Activated T-cell treated with anti-CD3 and anti-CD28 coated beads for 1 hour (primary cell): ENCODE measurements around the gene LRPPRC.
"Not testable (repeated sequence)": the region's sequence is repeated elsewhere in the genome, so short reads cannot be mapped to it uniquely, and the experiment has no call there.

ENCODE experiments used
- DNase-seq: peaks from one replicate; pipeline ENCODE4 v3.0.0-alpha.2; 2020; ENCODE audit warnings: low read depth

LRPPRC gene

DNA sequence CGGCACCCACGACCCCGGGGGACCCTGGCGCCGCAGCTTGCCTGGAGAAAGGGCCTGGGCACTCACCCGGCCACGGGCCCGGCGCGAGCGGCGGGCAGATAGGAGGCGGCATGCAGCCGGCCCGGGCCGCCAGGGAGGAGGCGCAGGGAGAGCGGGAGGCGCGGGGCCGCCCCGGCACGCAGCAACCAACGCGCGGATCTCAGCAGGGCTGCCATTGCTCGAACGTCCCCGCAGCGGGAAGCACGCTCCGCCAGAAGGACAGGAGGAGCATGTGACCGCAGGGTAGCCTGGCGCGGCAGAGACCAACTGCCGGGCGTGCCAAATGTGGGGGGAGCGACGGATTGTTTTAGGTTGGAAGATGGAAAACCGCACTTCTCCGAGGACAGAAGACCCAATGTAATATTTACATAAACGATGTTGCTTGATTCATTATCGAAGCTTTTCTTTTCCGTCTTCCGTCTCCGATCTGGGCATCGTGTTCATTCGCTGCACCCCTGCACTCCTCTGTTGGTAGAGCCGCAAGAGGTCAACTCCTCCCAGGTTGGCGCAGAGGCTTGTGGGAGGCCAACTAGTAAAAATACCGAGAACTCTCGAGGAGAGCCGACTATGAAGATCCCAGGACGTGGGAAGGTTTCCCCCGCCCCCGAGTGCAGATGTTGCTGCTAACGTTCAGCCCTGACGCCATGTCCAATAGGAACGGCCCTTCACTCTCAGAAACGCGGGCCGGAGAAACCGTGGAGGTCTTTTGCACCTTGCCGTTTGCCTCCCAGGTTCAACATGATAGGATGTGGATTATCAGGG is at the start of gene LRPPRC:
Gene LRPPRC (minus strand): TSS at position 257 of the 801 bp plus-strand sequence. CDS start 42 bp downstream, at position 215.
- DNase-seq = peak; percentile 79

DNA sequence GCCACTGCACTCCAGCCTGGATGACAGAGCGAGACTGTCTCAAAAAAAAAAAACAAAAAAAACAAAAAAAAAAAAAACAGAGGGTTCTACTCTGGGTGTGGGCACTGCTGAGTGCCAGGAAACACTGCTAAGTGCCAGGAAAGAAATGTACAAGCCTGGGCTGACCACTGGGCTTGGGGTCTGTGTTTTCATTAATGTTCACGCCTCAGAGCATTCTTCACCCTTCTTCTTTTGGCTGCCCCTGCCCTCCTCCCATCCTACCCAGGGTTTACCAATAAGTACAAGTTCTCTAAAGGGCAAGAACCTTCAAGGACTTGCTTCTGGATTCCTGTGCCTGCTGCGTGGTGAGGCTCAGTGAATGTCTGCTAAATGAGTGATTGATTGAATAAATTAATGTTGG is 49.3 kb upstream of the LRPPRC start:
- DNase-seq = no peak

DNA sequence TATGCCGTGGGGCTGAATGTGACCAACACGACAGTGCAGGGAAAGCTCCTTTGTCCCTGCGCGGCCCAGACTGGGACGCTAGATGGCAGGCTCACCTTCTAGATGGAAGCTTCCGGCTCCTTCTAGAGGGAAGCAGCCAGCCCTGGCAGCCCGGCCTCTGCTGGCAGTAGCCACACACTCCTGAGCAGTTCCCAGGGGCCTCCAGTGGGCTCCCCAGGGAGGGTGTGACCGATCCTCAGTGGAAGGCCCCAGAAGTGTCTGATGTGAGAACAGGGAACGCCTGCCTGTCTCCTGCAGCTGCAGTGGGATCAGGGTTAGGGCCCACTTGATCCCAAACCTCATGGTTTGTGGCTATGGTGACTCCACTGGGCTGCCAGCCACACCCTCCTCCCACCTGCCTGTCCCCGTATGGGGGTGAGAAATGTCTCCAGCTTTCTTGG is 48.5 kb upstream of the LRPPRC start:
- peak; percentile 65 for DNase-seq

DNA sequence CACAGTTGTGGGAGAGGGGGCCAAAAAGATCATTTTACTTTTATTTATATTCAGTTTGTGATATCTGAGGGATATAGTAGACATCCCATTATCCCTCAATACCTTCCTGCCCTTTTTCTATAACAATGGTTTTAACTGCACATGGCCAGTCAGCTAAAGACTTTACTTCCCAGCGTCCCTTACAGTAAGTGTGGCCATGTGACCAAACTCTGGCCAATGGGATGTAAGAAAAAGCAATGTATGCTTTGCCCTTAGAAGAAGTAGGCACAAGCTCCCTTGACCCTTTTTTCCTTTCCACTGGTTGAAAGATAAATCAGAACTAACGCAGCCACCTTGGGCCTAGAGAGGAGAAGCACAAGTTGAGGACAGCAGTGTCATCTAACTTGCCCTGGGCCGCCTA is 44.6 kb upstream of the LRPPRC start:
- DNase-seq = no peak

DNA sequence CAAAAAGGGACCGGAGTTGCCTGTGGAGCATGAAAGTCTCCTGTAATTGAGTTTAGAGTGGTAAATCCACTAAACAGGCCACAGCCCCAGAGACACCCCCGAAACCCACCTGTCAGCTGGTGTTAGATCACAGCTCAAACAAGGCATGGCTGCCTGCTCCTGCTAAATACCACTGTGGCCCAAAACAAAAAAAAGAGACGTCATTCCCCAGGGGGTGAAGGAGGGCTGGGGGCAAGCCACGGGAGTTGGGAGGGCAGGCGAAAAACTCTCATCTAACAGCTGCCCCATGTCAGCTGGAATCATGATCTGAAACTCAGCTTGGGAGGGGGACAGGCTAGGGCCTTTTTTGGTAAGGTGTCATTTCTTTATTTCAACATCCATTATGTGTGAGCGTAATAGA is 42.5 kb upstream of the LRPPRC start:
- no peak for DNase-seq

DNA sequence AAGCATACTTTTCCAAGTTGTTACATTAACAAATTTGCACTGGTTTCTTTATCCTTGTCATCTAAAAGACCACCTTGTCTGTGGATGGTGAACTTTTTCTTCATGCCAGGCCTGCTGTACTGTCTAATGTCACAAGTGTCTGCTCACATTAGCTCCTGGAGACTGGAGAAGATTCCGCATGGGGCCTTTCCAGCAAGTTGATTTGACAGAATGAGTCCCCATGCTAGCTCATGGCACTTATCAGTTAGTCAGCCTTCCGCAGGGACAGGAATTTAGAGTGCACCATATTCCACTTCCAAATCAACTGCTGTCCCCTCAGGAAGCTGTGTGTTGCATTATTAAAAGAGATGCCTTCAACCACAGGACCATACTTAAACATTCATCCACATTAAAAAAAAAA is 41.4 kb upstream of the LRPPRC start:
- DNase-seq = no peak

DNA sequence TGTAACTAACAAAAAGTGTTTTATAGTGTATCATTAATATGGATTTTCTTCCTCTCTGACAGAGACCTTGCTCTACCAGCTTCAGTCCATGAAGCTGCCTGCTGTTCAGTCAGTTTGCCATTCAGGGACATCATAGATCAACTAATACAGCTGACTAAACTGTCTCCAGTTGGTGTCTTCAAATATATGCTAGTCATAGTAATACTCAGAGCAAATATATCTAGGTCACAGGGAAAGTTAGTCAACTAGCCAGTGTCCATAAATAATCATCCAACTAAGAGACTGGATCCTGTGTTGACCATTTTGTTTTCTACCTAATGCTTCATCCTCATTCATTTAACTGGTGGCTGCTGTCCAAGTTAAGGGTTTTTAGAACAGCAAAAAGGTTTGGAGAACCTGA is 38.2 kb upstream of the LRPPRC start:
- no peak for DNase-seq

DNA sequence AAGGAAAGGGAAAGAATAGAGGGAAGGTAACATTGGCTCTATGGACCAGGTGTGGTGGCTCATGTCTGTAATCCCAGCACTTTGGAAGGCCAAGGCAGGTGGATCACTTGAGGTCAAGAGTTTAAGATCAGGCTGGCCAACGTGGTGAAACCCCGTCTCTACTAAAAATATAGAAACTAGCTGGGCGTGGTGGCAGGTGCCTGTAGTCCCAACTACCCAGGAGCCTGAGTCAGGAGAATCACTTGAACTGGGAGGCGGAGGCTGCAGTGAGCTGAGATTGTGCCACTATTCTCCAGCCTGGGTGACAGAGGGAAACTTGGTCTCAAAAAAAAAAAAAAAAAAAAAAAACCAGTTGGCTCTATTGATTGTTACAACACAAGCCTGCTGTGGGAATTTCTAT is 31.3 kb upstream of the LRPPRC start:
- not testable (repeated sequence) for DNase-seq

DNA sequence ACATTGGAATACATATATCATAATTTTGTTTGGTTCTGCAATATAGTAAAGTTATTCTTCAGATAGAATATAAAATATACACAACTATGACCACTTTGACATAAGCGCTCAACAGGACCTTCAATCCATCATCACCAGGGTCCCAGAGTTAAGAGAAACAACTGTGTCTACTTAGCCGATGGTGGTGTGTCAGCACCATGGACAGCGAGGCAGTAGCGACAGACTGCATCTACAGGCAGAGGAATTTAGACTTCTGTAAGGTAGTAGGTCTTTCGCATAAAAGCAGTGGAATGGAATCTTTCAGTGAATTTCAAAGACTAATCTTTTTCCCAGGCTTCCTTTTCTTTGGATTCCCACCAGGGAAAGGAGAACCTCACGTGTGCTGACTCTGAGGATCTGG is 20.5 kb upstream of the LRPPRC start:
- DNase-seq = peak; percentile 2

DNA sequence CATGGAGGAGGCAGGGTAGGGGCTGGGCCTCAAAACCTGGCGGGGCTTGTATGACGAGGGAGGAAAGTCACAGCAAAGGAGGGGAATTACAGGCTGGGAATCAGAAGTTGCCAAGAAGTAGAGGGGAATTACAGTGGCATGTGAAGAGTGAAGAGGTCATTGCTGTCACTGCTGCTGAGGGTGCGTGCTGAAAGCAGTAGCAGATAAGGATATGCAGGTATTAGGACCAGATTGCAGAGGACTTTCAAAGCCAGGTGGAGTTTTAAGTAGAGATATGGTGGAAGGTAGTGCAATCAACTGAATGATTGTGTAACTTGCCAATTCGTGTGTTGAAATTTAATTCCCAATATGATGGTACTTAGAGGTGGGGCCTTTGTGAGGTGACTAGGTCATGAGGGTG is 19.4 kb upstream of the LRPPRC start:
- DNase-seq = no peak

DNA sequence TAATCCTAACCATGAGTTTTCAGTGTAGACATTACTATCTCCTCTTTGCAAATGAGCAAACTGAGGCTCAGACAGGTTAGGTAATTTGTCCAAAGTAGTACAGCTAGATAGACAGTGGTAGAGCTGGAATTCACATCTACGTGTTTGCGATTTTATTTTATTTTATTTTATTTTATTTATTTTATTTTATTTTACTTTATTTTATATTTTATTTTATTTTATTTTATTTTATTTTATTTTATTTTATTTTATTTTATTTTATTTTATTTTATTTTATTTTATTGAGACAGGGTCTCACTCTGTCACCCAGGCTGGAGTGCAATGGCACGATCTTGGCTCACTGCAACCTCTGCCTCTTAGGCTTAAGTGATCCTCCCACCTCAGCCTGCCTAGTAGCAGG is 17.4 kb upstream of the LRPPRC start:
- DNase-seq = not testable (repeated sequence)

DNA sequence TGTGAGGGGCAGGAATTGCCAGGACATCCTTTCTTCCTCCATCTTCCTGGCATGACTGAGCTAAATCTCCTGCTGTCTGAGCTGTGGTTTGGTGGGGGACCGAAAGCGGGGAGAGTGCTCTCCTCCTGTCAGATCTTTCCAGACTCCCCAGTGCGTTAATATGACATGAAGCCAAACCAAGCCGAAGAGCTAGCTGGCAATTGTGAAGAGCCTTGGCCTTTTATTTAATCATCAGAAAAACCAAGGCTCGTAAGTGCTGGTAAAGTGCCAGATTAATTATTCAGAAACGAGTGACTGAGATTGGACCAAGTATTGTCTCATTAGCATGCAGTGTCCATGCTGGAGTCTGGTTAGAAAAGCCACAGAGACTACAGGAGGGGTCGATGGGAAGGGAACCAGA is 14.5 kb upstream of the LRPPRC start:
- DNase-seq = no peak

DNA sequence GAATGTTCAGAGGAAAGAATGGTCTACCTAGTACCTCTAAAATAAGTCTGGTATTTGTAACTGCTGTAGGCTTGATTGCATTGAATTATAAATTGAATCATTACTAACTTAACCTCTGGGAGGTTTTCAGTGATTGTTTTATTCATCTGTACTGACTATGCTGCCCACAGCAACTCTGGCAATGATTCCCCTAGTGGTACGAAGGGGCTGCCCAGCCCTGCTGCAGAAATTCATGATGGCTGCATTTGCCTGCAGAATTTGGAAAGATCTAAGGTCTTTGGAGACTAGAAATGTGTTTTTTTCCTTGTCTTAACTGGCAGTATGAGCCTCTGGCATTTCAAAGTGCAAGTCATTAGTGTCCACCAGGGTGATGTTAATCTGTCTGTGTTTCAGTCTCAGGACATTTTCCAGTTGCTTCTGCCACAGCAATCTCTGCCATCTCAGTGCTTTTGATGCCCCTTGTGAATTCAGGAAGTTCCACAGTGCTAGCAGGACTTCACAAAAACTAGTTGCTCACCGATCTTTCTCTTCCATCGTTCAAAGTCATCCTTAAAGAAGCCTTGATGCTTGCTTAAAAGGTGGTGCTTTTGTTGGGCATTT is 13.4 kb upstream of the LRPPRC start:
- DNase-seq = no peak

DNA sequence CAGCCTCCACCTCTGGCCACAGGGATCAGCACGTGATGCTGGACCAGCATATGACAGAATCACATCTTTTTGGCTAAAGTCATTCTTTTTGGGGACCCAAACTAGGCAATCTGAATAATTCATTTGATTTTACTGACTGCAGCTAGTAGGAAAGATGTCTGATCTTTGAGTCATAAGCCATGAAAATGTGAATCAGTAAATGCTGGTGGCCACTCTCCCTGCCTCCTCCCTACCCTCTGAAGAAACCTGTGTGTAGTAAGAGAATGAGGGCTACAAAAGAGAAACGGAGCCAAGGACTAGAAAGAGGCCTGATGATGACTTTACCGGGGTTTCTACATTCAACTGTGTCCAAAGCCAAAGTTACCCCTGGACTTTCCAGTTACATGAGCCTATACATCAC is 10.1 kb upstream of the LRPPRC start:
- DNase-seq = no peak

DNA sequence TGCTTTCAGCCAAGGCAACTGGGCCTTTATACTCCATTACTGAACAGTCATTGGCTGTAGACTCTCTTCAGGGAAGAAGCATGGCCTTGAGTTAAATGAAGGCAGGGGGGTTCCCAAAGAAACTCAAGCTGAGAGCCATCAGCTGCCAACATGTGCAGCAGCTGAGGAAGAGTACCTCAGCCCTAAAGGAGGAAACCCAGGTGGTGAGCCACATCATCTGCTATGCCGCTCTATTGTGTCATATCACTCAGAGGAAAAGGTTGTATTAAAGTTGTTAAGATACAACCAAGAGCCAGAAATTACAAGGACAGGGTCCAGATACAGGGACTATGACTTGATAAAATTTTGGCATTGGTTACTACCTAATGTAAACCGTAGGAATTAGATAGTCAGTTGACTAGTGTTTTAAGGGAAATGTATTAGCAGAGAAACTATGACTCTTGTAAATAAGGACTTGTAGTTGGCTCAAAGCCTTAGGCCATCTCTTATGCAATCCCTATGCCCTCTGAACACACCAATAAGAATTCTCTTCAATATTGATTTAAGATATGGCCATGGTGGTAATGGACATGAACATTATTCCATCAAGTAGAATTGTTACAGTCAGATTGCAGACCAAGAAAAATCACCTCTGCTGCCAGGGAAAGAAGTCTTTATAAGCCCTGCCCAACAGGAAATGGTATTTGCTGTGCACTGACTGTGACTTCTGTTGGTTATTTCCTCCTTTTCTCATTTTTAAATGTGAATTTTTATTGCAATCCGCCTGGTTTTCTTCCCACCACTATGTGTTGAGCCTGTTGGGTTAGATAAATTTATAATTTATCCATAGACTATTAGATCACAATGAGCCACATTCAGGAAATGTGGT is 9.2 kb upstream of the LRPPRC start:
- DNase-seq = no peak

DNA sequence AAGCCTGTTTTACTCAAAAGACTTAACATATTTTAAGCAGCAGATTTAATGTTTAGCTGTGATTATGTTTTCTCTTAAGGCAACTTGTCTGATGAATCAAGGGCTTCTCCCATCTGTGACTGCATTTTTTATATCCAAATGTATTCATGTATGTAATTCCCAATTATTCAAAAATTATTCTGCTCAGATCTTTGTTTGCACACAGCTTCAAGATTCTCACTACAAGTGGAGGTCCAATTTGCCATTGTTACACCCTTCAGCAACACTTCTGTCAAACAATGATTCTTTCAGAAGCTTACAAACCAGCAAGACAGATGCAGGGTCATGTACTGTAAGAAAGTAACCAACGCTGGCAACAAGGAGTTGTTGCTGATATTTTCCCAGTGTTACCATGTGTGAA is 5.9 kb upstream of the LRPPRC start:
- DNase-seq = no peak

DNA sequence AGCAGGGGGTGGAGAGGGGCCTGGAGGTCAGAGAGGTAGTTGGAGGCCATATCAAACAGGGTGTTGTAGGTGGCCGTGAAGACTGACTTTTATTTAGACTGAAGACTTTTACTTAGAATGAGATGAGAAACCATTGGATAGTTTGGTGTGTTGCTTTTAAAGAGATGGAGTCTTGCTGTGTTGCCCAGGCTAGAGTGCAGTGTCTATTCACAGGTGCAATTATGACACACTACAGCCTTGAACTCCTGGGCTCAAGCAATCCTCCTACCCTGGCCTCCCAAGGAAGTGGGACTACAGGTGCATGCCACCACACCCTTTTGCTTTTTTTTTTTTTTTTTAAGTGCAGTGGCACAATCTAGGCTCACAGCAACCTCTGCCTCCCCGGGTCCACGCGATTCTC is 2.5 kb upstream of the LRPPRC start:
- no peak for DNase-seq

DNA sequence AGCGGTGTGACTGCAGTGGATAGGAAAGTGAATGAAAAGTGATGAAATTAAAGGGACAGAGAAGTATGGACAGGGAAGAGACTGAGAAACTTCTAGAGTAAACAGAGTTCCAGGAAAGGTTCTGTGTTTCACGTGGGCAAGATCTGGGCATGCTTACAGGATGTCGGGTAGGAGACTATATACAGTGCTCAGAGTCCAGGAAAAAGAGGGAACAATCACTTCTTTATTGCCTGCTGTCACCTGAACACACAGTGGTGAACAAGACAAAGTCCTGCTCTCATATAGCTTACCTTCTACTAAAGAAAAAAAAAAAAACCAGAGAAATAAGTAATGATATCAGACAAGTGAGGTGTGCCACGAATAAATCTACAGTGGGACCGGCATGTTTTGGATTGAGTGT is 2.4 kb downstream of the LRPPRC start:
- DNase-seq = no peak

DNA sequence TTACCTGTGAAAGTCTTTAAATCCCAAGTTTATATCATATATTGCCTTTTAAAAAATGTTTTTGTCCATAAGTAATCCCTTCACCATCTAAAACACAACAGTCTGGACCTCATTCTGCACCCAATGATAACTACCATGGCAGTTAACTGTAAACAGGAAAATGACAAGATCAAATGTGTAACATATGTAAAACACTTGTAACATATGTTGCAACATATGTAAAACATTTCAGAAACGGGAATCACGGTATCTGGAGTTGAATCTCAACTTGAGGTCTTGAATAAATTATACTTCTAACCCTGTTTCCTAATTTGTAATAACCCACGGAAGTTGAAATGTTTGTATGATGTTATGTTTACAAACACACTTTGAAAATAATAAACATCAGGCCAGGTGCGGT is 6.2 kb downstream of the LRPPRC start:
- no peak for DNase-seq

DNA sequence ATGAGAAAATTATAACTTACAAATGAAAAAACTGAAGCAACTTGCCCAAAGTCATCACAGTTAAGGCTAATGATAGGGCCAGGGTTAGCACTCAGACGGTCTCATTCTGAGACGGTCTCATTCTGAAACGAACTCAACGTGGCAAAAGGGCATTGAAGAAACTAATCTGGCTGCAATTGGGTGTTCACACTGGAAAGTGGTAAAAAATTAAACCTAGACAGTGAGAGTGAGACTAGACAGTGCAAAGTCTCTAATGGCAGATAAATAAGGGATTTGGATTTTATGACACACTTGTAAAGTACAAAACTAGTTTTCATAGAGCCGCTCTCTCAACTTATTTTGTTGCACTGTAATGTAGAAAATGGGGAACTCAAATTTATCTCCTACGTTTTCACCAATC is 9.2 kb downstream of the LRPPRC start:
- DNase-seq = no peak

DNA sequence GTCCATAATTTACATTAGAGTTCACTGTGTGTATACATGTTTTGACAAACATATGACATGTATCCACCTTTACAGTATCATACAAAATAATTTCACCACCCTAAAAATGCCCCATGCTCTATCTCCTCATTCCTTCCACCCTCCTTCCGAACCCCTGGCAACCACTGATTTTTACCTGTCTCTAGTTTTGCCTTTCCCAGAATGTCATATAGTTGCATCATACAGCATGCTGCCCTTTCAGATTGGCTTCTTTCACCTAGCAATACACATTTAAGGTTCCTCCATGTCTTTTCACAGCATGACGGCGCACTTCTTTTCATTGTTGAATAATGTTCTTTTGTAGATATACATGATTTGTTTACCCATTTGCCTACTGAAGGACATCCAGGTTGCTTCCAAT is 10.4 kb downstream of the LRPPRC start:
- no peak for DNase-seq

DNA sequence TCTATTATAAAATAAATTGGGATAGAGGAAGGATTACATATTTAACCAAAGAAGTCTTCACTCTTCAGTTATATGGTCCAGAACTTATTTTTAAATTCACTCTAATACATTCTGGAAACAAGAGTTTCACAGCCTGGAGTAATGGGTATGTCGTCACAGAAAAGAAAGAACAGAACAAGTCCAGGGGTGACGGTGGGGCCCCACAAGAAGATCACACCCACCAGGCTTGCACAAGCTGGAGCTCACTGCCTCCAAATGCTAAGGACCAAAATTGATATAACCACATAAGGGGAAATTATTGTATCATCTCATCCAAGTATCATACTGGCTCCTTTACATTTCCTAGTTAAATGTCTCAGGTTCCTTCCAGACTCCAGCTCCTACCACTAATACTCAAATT is 11.3 kb downstream of the LRPPRC start:
- DNase-seq = no peak

DNA sequence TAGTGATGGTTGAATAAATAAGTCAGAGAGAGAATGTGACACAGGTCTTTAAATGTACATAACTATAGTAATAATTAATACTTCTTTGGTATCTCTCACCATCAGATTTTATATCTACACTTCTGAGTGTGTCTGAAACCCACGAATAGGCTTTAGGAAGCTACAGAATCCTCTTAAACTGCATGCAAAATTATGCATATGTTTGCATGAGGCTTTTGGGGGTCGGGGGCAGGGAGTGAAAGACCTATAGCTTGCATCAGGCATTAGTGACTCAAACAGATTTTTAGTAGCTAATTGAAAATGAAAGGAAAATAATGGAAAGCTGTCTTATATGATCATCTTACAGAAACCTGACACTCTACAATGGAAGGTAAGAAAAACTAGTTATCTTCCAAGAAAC is 14.9 kb downstream of the LRPPRC start:
- DNase-seq = no peak
